ENCODE data around the gene GPR107. TPM values are rescaled to one million over a fixed set of nuclear protein-coding genes. Genes with fewer than 3 reads are reported as not detected.

Gene GPR107
- total and polyA plus RNA-seq, 2 of the 8 experiments (the other 6 are each of a cell fraction or from before 2014, with no cell fraction given): 19.3 to 30.7 TPM

DNA sequence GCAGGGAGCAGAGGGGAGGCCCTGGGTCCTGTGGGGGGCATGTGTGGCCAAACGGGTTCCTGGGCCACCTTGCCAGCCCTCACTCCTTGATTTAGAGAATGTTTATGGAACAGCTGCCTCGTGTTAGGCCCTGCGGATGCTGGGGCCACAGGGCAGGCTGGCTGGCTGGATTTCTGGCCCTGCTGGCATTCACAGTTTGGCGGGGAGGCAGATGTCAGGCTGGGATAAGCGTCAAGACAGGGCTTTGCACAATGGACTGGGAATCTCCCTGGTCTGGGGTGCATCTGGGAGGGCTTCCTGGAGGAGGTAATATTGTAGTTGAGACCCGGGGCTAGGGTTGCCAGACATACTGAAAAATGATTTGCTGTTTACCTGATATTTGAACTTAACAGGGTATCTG is 132.3 kb downstream of the GPR107 start (continued):
- TF ChIP-seq TAF1 (IDR thresholded peaks at IDR 0.05; ENCODE audit: low read depth, low read length): no peak
- no peak for TF ChIP-seq SIX5 (IDR thresholded peaks at IDR 0.05; ENCODE audit: low read depth, low read length)
